ENCODE measurements around the gene RCOR3.

Gene RCOR3

DNA sequence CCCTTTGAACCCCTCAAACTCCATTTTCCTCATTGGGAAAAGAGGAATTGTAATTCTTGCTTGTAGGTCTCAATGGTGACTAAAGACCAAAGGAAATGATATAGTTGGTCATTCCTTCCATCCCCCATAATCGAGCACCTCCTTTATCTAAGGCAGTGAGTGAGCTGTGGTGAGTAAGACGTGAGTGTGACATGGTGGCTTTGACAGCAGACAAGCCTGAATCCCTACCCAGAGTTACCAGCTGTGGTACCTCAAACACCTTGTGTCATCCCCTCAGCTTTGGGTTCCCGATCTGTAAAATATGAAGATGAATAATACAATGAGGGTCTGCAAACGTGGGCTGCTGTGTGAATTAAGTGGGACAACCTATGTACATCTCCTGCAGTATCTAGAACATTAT lies 75.8 kb downstream of the RCOR3 start:
- DNase-seq (ENCODE audit: low spot score in 2 of 2) (no peak), ATAC-seq (ENCODE audit: low read depth) (no peak)
- peaks cover 18% of the 10 kb centered on the region for H3K36me3 Mint-ChIP-seq

GRCh38 chr1:211335522-211336157 lies 76.5 kb downstream of the RCOR3 start:
- H3K9me3 Mint-ChIP-seq, result no peaks in the 10 kb centered on the region
- H3K36me3 Mint-ChIP-seq, result peaks cover 16% of the 10 kb centered on the region
- peaks cover 65% of the 10 kb centered on the region for H3K4me1 Mint-ChIP-seq
- DNase-seq (ENCODE audit: low spot score in 2 of 2) (peak in 1 of 2 donors; percentile 48), ATAC-seq (ENCODE audit: low read depth) (peak; percentile 91)
- peak overlapping the region; percentile 65 for H3K4me3 Mint-ChIP-seq
- H3K27me3 Mint-ChIP-seq, result no peaks in the 10 kb centered on the region
- peak overlapping the region; percentile 88 for H3K27ac Mint-ChIP-seq

More for the DNA sequence above, 75.8 kb downstream of the RCOR3 start:
- Mint-ChIP-seq H3K27me3 (no peaks in the 10 kb centered on the region), H3K4me3 (peak overlapping the region; percentile 65), H3K27ac (peak overlapping the region; percentile 88), H3K9me3 (no peaks in the 10 kb centered on the region), H3K4me1 (peaks cover 67% of the 10 kb centered on the region)

DNA sequence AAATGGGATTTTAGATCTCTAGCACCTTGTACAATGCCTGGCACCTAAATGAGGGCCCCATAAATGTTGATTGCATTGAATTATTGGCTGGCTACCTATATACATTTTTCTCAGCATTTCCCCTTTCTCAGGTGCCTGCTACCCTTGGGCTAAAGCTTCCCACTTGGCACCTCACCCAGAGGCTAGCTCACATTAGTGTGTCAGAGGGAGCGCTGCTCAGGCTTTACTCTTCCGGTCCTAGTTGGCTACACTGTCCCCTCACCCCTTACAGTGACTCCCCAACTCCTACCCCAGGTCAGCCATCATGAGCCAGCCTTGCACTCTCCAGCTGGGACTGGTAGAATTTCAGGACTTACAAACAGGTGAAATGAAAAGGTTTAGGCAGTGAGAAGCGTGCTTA lies 77.0 kb downstream of the RCOR3 start:
- peaks cover 18% of the 10 kb centered on the region for H3K36me3 Mint-ChIP-seq
- ATAC-seq (ENCODE audit: low read depth), result peak; percentile 6
- peak overlapping the region; percentile 65 for H3K4me3 Mint-ChIP-seq
- peak overlapping the region; percentile 88 for H3K27ac Mint-ChIP-seq
- H3K9me3 Mint-ChIP-seq, result no peaks in the 10 kb centered on the region
- DNase-seq (ENCODE audit: low spot score in 2 of 2), result no peak
- no peaks in the 10 kb centered on the region for H3K27me3 Mint-ChIP-seq
- peaks cover 65% of the 10 kb centered on the region for H3K4me1 Mint-ChIP-seq

- Mint-ChIP-seq H3K36me3 (peaks cover 18% of the 10 kb centered on the region), H3K4me3 (peak overlapping the region; percentile 65)
Measured at GRCh38 chr1:211336775-211337174, 77.6 kb downstream of the RCOR3 start.

GRCh38 chr1:211337430-211338223 lies 78.5 kb downstream of the RCOR3 start:
- Mint-ChIP-seq H3K27ac (peak overlapping the region; percentile 88), H3K36me3 (peaks cover 20% of the 10 kb centered on the region), H3K9me3 (no peaks in the 10 kb centered on the region), H3K4me1 (peaks cover 68% of the 10 kb centered on the region), H3K27me3 (no peaks in the 10 kb centered on the region), H3K4me3 (peak overlapping the region; percentile 65)
- DNase-seq (ENCODE audit: low spot score in 2 of 2) (no peak), ATAC-seq (ENCODE audit: low read depth) (no peak)

More at GRCh38 chr1:211336775-211337174, 77.6 kb downstream of the RCOR3 start:
- H3K4me1 Mint-ChIP-seq, result peaks cover 69% of the 10 kb centered on the region
- peak overlapping the region; percentile 88 for H3K27ac Mint-ChIP-seq
- no peak for ATAC-seq (ENCODE audit: low read depth)
- no peaks in the 10 kb centered on the region for H3K9me3 Mint-ChIP-seq
- DNase-seq (ENCODE audit: low spot score in 2 of 2), result no peak
- no peaks in the 10 kb centered on the region for H3K27me3 Mint-ChIP-seq

DNA sequence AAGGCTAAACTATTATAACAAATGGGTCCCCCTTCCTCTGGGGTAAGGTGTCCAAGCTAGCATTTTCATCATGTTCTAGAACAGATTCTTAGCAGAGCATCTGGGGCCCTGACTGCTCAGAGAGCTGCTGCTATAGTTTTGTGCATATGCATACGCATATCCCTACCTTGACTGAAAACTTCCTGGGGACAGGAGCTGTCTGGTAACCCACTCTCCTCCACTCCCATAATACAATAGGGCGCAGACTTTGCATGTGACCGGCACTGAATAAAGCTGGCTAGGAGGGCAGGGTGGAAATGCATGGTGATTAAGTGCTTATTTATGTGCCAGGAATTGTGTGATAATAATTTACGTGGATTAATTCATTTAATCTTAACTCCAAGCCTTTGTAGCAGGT lies 79.1 kb downstream of the RCOR3 start:
- ATAC-seq (ENCODE audit: low read depth), result no peak

DNA sequence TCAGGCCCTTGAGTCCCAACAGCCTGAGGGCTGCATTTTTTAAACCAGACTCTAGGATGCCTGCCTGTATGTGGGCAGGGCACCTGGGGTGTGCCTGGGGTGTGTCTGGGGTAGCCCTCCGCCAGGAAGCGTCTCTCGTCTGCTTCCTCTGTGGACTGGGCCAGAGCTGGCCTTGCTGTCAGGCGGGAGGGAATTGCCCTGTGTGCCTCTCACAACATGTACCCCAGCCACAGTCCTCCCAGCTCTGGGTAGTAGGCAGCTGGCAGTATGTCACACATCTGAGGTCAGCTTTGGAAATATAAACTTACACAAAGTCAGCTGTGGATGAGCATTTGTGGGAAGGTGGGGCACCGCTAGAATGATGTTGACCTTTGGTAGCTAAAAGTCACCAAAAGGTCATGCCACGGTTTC lies 80.5 kb downstream of the RCOR3 start:
- ATAC-seq (ENCODE audit: low read depth) (peak; percentile 45), DNase-seq (ENCODE audit: low spot score in 2 of 2) (no peak)
- Mint-ChIP-seq H3K27ac (peak overlapping the region; percentile 87), H3K4me1 (peaks cover 70% of the 10 kb centered on the region), H3K4me3 (peak overlapping the region; percentile 77), H3K36me3 (peaks cover 28% of the 10 kb centered on the region), H3K27me3 (no peaks in the 10 kb centered on the region), H3K9me3 (no peaks in the 10 kb centered on the region)

More for the DNA sequence above, 79.1 kb downstream of the RCOR3 start:
- DNase-seq (ENCODE audit: low spot score in 2 of 2), result no peak
- H3K27ac Mint-ChIP-seq, result peak overlapping the region; percentile 88
- peaks cover 23% of the 10 kb centered on the region for H3K36me3 Mint-ChIP-seq
- H3K9me3 Mint-ChIP-seq, result no peaks in the 10 kb centered on the region
- H3K27me3 Mint-ChIP-seq, result no peaks in the 10 kb centered on the region
- no peak overlapping the region for H3K4me3 Mint-ChIP-seq
- peaks cover 70% of the 10 kb centered on the region for H3K4me1 Mint-ChIP-seq

GRCh38 chr1:211340622-211341507 lies 81.7 kb downstream of the RCOR3 start:
- H3K4me1 Mint-ChIP-seq, result peaks cover 60% of the 10 kb centered on the region
- peak overlapping the region; percentile 31 for H3K4me3 Mint-ChIP-seq
- H3K9me3 Mint-ChIP-seq, result no peaks in the 10 kb centered on the region
- peak overlapping the region; percentile 80 for H3K27ac Mint-ChIP-seq
- no peak for DNase-seq (ENCODE audit: low spot score in 2 of 2)
- no peak for ATAC-seq (ENCODE audit: low read depth)
- peaks cover 28% of the 10 kb centered on the region for H3K36me3 Mint-ChIP-seq
- no peaks in the 10 kb centered on the region for H3K27me3 Mint-ChIP-seq

DNA sequence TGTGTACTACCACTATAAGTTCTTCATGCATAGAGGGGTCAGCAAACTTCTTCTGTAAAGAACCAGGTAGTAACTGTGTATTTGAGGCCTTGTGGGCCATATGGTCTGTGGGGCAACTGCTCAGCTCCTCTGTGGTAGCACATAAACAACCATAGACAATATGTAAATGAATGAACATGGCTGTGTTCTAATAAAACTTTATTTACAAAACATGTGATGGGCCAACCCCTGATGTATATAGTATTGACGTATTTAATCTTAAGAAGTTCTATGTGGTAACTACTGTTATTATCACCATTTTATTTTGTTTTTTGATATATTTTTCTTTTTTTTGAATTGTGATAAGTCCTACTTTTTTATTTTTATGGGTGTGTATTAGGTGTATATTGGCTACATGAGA lies 82.8 kb downstream of the RCOR3 start:
- Mint-ChIP-seq H3K4me1 (peaks cover 60% of the 10 kb centered on the region), H3K36me3 (peaks cover 30% of the 10 kb centered on the region), H3K9me3 (no peaks in the 10 kb centered on the region), H3K27me3 (no peaks in the 10 kb centered on the region), H3K27ac (peak overlapping the region; percentile 80), H3K4me3 (no peak overlapping the region)
- DNase-seq (ENCODE audit: low spot score in 2 of 2), result no peak
- no peak for ATAC-seq (ENCODE audit: low read depth)

GRCh38 chr1:211343607-211344006 lies 84.4 kb downstream of the RCOR3 start:
- Mint-ChIP-seq H3K4me3 (peak overlapping the region; percentile 22), H3K4me1 (peaks cover 57% of the 10 kb centered on the region), H3K9me3 (no peaks in the 10 kb centered on the region), H3K27ac (peak overlapping the region; percentile 91), H3K27me3 (no peaks in the 10 kb centered on the region), H3K36me3 (peaks cover 23% of the 10 kb centered on the region)
- no peak for ATAC-seq (ENCODE audit: low read depth)
- no peak for DNase-seq (ENCODE audit: low spot score in 2 of 2)

DNA sequence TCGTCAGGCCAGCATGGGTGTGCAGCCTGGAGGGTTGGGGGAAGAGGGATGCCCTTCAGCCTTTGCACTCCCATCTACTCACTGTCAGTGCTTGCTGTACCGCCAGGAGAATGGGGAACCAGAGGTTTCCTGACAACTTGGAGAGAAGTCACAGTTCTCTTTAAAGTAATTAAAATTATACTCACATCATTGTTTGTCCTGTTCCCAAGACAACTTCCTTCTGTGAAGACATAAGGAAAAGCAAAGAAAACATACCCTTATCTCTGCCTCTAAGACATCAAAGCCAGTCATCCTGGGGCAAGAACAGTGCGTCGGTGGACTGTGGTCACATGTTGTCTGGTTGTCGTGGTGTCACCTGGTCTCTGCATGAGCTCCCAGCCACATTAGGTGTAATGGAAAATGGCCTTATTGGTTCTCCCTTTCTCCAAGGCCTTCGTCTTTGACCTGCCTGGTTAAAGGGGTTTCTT lies 85.0 kb downstream of the RCOR3 start:
- no peaks in the 10 kb centered on the region for H3K9me3 Mint-ChIP-seq
- DNase-seq (ENCODE audit: low spot score in 2 of 2), result no peak
- H3K27me3 Mint-ChIP-seq, result no peaks in the 10 kb centered on the region
- peak overlapping the region; percentile 22 for H3K4me3 Mint-ChIP-seq
- peaks cover 23% of the 10 kb centered on the region for H3K36me3 Mint-ChIP-seq
- peak overlapping the region; percentile 91 for H3K27ac Mint-ChIP-seq
- peak; percentile 44 for ATAC-seq (ENCODE audit: low read depth)
- H3K4me1 Mint-ChIP-seq, result peaks cover 57% of the 10 kb centered on the region

DNA sequence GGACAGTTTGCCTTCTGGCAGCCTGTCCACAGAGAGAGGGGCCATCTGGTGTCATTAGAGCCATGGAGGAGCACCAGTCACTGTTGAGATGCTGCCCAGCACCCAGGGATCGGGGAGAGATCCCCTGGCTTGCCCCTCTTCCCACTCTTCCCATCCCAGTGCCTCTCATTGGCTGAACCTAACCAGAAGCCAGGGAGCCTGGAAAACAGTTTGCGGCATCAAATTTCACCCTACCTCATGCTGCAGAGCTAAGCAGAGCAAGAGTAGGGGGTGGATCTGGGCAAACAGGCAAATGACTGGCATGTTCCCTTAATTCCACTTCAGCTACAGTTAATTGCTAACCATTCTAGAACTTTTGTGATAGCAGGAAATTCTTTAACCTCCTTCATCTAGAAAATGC lies 86.6 kb downstream of the RCOR3 start:
- ATAC-seq (ENCODE audit: low read depth) (no peak), DNase-seq (ENCODE audit: low spot score in 2 of 2) (no peak)
- Mint-ChIP-seq H3K4me1 (peaks cover 57% of the 10 kb centered on the region), H3K9me3 (no peaks in the 10 kb centered on the region), H3K27ac (peak overlapping the region; percentile 62), H3K27me3 (no peaks in the 10 kb centered on the region), H3K4me3 (no peak overlapping the region), H3K36me3 (peaks cover 24% of the 10 kb centered on the region)

- Mint-ChIP-seq H3K9me3 (peaks cover 4% of the 10 kb centered on the region), H3K36me3 (peaks cover 27% of the 10 kb centered on the region), H3K4me3 (peak overlapping the region; percentile 2), H3K4me1 (peaks cover 55% of the 10 kb centered on the region), H3K27me3 (no peaks in the 10 kb centered on the region), H3K27ac (peak overlapping the region; percentile 83)
- DNase-seq (ENCODE audit: low spot score in 2 of 2) (no peak), ATAC-seq (ENCODE audit: low read depth) (no peak)
Measured at GRCh38 chr1:211347077-211347844, 88.1 kb downstream of the RCOR3 start.
